GM19455 (cell line): ENCODE results near the gene RIN1.

Experiments
- ATAC-seq: cut with Tn5 transposase; IDR thresholded peaks from one replicate; pipeline ENCODE4 v1.9.1; 2021; ENCODE audit not compliant: unreplicated experiment

RIN1 gene

DNA sequence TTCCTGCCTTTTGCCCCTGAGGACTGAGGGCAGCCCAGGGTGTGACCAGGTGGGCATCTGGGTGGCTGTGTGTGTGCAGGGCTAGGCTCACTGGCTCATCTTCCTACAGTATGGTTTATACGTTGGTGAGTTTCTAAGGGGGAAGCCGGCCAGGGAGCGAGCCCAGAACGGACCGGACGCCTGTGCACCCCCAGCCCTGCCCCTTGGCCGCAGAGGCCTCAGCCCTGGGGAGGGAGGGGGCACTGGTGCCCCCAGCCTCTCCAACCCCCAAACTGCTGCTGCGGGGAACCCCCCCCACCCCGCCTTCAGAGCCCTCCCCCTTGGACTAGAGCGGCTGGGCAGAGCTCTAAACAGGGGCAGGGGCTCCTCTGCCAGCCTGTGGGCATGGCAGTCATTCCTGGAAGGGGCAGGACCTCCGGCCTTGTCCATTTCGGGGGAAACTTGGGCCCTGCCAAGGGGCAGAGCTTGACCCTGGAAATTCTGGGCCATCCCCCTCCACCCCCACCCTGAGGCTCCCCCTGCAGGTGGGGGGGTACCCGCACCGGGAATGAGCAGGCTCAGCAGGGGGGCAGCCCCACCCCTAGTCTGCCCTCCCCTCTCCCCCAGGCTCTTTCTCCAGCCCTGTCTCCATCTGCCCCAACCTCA lies 52.7 kb downstream of the RIN1 start:
- ATAC-seq: no peak

DNA sequence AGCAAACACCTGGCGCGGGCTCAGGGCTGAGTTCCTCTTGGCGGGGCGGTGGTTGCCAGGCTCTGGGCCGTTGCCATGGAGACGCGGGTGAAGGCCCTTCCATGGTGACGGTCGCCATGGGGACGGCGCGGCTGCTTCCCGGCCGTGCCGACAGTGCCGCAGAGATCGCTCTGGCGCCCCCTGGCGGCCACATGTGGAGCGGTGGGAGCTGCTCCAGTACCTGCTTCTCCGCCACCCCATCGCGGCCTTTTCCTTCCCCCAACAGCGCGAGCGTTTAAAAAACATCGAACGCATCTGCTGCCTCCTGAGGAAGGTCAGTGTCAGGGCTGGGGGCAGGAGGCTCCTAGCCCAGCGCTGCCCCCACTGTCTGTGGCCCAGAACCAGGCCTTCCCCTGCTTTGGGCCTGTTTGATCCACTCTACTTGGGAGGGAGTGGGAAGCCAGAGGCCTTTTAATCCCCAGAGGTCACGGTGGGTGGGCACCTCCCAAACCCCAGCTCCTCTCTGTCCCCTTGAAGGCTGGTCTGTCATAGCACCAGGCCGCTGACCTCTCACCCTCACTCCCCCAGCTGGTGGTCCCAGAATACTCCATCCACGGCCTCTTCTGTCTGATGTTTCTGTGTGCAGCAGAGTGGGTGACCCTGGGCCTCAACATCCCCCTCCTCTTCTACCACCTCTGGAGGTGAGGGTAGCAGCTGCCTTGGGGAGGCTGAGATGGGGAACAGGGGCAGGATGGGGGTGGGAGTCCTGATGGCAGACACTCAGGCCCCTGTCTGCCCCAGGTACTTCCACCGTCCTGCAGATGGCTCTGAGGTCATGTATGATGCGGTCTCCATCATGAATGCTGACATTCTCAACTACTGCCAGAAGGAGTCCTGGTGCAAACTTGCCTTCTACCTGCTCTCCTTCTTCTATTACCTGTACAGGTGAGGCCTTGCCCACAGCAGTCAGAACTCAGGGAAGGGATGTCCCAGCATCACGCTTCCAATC lies 53.5 kb downstream of the RIN1 start:
- ATAC-seq: peak; percentile 71
